Calu3 (cell line): ENCODE results near the gene NMNAT3. TPM values are rescaled to one million over a fixed set of nuclear protein-coding genes. Genes with fewer than 3 reads are reported as not detected.

Source experiments
- BruUV-seq: library from RNA; stranded (reverse); fragments of 400-500 nt; replicated peaks from 2 replicates; lab custom pipeline; 2021; lab: Mats Ljungman, UMichigan
- CTCF ChIA-PET: fragments of 300-600 bp; sonication (Branson Sonifier 250); formaldehyde crosslinking; loops from one replicate; lab custom pipeline; 2022; ENCODE audit warnings: antibody characterized with exemption; lab: Charles Lee
- DNase-seq: peaks from one replicate; pipeline ENCODE4 v3.0.0; 2022
- H3K27ac Mint-ChIP-seq: one replicate; pipeline ENCODE4 v1.8.0; 2022; ENCODE audit warnings: mixed read lengths; ENCODE audit not compliant: unreplicated experiment
- H3K27me3 Mint-ChIP-seq: one replicate; pipeline ENCODE4 v1.8.0; 2022; ENCODE audit warnings: mixed read lengths; ENCODE audit not compliant: unreplicated experiment
- H3K36me3 Mint-ChIP-seq: one replicate; pipeline ENCODE4 v1.8.0; 2022; ENCODE audit warnings: mild to moderate bottlenecking, moderate library complexity, mixed read lengths; ENCODE audit not compliant: insufficient read depth, unreplicated experiment
- H3K4me1 Mint-ChIP-seq: one replicate; pipeline ENCODE4 v1.8.0; 2022; ENCODE audit warnings: mild to moderate bottlenecking, low read depth, mixed read lengths; ENCODE audit not compliant: unreplicated experiment
- H3K4me3 Mint-ChIP-seq: one replicate; pipeline ENCODE4 v1.8.0; 2022; ENCODE audit warnings: mild to moderate bottlenecking, low read depth, moderate library complexity, mixed read lengths; ENCODE audit not compliant: unreplicated experiment
- H3K9me3 Mint-ChIP-seq: one replicate; pipeline ENCODE4 v1.8.0; 2022; ENCODE audit warnings: low read depth, mixed read lengths; ENCODE audit not compliant: unreplicated experiment
- CTCF ChIP-seq: fragments of 200-600 bp; IDR thresholded peaks from one replicate; pipeline ENCODE4 v1.8.0; 2022; ENCODE audit warnings: antibody characterized with exemption; ENCODE audit not compliant: unreplicated experiment
- intact Hi-C: fragments of 100-400 bp; cut with micrococcal nuclease; formaldehyde crosslinking; loops from one replicate; pipeline ENCODE4 v1.10.0; 2022; ENCODE audit not compliant: unreplicated experiment
- total RNA-seq: library from RNA; stranded (reverse); gene quantifications from 2 replicates; pipeline ENCODE4 v1.2.3, GENCODE V29; 2022

NMNAT3 gene
- total RNA-seq, 1 experiment from 2014 or later = 7.2 TPM

- TF ChIP-seq CTCF = no peak
- Mint-ChIP-seq H3K36me3 (no peaks in the 10 kb centered on the region), H3K27me3 (peaks cover 77% of the 10 kb centered on the region), H3K9me3 (no peaks in the 10 kb centered on the region), H3K4me3 (no peak overlapping the region), H3K4me1 (no peaks in the 10 kb centered on the region), H3K27ac (no peak overlapping the region)
- BruUV-seq = no TSS peak
- intact Hi-C loops = no loop called here
- CTCF ChIA-PET = no interaction called here
- no peak for DNase-seq
These were observed 38.1 kb upstream of the NMNAT3 start for GRCh38 chr3:139715743-139716360.

GRCh38 chr3:139715166-139715565 is 37.4 kb upstream of the NMNAT3 start:
- Mint-ChIP-seq H3K4me3 (no peak overlapping the region), H3K36me3 (no peaks in the 10 kb centered on the region), H3K27me3 (peaks cover 77% of the 10 kb centered on the region), H3K27ac (no peak overlapping the region), H3K4me1 (peaks cover 7% of the 10 kb centered on the region), H3K9me3 (no peaks in the 10 kb centered on the region)
- no TSS peak for BruUV-seq
- intact Hi-C loops = no loop called here
- CTCF ChIA-PET = no interaction called here
- no peak for TF ChIP-seq CTCF
- DNase-seq = no peak

DNA sequence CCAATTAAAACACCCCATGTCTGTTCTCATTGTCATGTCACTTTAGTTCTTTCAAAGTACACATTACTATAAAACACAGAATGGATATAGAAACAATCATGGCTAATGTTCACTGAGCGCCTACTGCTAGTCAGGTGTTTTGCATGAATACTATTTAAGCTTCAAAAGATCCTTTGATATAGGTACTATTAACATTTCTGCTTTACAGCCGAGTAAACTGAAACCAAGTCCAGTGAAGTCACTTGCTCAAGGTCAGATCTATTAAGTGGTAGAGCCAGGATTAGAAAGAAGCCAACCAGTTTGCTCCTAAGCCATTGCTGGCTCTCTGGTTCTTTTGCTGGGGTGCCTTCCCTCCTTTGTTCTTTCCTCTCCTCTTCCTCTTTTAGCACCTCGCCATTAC is 32.4 kb upstream of the NMNAT3 start:
- no TSS peak for BruUV-seq
- no peak for TF ChIP-seq CTCF
- no peak overlapping the region for H3K27ac Mint-ChIP-seq
- peaks cover 73% of the 10 kb centered on the region for H3K27me3 Mint-ChIP-seq
- intact Hi-C loops = no loop called here
- H3K4me1 Mint-ChIP-seq = peaks cover 8% of the 10 kb centered on the region
- no peaks in the 10 kb centered on the region for H3K9me3 Mint-ChIP-seq
- no peak for DNase-seq
- no peaks in the 10 kb centered on the region for H3K36me3 Mint-ChIP-seq
- no peak overlapping the region for H3K4me3 Mint-ChIP-seq
- CTCF ChIA-PET = no interaction called here

GRCh38 chr3:139705631-139706030 is 27.9 kb upstream of the NMNAT3 start:
- no TSS peak for BruUV-seq
- Mint-ChIP-seq H3K27me3 (peaks cover 69% of the 10 kb centered on the region), H3K4me1 (peaks cover 6% of the 10 kb centered on the region), H3K9me3 (no peaks in the 10 kb centered on the region), H3K27ac (no peak overlapping the region), H3K4me3 (no peak overlapping the region), H3K36me3 (no peaks in the 10 kb centered on the region)
- no peak for TF ChIP-seq CTCF
- intact Hi-C loops = no loop called here
- CTCF ChIA-PET = no interaction called here
- DNase-seq = no peak
